Middle frontal gyrus (tissue), 1 donor: ENCODE results near the gene FBXW8.

ENCODE experiments used
- DNase-seq: peaks from one replicate; pipeline ENCODE4 v3.0.0-alpha.2; 2015; ENCODE audit warnings: low spot score; ENCODE audit errors: extremely low spot score

The FBXW8 gene

GRCh38 chr12:116924558-116925453, 14.1 kb downstream of the FBXW8 start:
- DNase-seq, result no peak

- no peak for DNase-seq
These were observed 15.8 kb downstream of the FBXW8 start for GRCh38 chr12:116926283-116927243.

GRCh38 chr12:116927244-116927940, 16.6 kb downstream of the FBXW8 start:
- no peak for DNase-seq

- DNase-seq, result no peak
These were observed 17.8 kb downstream of the FBXW8 start for GRCh38 chr12:116928504-116928903.

- no peak for DNase-seq
These were observed 19.1 kb downstream of the FBXW8 start for GRCh38 chr12:116929885-116930284.

GRCh38 chr12:116931665-116932064, 20.9 kb downstream of the FBXW8 start:
- no peak for DNase-seq

GRCh38 chr12:116933091-116933490, 22.3 kb downstream of the FBXW8 start:
- DNase-seq, result no peak

- no peak for DNase-seq
These were observed 22.9 kb downstream of the FBXW8 start for GRCh38 chr12:116933512-116934246.

- DNase-seq, result no peak
These were observed 24.4 kb downstream of the FBXW8 start for GRCh38 chr12:116934908-116935705.

GRCh38 chr12:116937640-116938039, 26.9 kb downstream of the FBXW8 start:
- DNase-seq, result no peak

GRCh38 chr12:116939734-116940133, 29.0 kb downstream of the FBXW8 start:
- no peak for DNase-seq

GRCh38 chr12:116941188-116941587, 30.4 kb downstream of the FBXW8 start:
- no peak for DNase-seq

- no peak for DNase-seq
These were observed 32.9 kb downstream of the FBXW8 start for GRCh38 chr12:116943419-116944372.

GRCh38 chr12:116945886-116946550, 35.3 kb downstream of the FBXW8 start:
- DNase-seq, result no peak

- no peak for DNase-seq
These were observed 37.5 kb downstream of the FBXW8 start for GRCh38 chr12:116948298-116948697.

GRCh38 chr12:116950628-116951325, 40.0 kb downstream of the FBXW8 start:
- no peak for DNase-seq

GRCh38 chr12:116954710-116955381, 44.1 kb downstream of the FBXW8 start:
- DNase-seq, result no peak
